GM18519 (cell line): ENCODE results near the gene PCDHGA6.
"Not testable (repeated sequence)": the region's sequence is repeated elsewhere in the genome, so short reads cannot be mapped to it uniquely, and the experiment has no call there.

Source experiments
- ATAC-seq: cut with Tn5 transposase; IDR thresholded peaks from one replicate; pipeline ENCODE4 v1.9.1; 2021; ENCODE audit warnings: mild to moderate bottlenecking, moderate library complexity; ENCODE audit not compliant: unreplicated experiment, low FRiP score

PCDHGA6 gene

DNA sequence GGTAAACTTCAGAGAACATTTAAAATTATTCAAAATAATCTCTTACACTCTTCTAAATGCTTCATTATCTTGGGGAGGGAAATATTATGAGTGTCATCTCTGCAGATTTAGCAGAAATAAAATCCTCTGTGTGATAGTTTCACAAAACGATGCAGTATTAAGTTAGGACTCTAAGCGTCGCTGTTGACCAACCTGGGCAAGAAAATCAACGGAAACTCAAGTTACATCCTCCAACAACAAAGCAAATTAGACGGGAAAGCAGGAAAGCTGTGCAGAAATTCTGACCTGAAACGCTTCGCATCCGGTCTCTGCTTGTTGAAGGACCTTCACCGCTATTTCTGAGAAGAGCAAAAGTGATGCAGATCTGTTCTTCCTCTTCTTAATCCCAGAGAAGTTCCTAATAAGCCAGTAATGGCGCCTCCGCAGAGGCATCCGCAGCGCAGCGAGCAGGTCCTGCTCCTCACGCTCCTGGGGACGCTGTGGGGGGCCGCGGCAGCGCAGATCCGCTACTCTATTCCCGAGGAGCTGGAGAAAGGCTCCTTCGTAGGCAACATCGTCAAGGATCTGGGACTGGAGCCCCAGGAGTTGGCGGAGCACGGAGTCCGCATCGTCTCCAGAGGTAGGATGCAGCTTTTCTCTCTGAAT lies at the start of gene PCDHGA6:
Gene PCDHGA6, plus strand, starts transcription at position 219 of the 645 bp plus-strand sequence. Its CDS starts 193 bp downstream, at position 412.
- no peak for ATAC-seq

DNA sequence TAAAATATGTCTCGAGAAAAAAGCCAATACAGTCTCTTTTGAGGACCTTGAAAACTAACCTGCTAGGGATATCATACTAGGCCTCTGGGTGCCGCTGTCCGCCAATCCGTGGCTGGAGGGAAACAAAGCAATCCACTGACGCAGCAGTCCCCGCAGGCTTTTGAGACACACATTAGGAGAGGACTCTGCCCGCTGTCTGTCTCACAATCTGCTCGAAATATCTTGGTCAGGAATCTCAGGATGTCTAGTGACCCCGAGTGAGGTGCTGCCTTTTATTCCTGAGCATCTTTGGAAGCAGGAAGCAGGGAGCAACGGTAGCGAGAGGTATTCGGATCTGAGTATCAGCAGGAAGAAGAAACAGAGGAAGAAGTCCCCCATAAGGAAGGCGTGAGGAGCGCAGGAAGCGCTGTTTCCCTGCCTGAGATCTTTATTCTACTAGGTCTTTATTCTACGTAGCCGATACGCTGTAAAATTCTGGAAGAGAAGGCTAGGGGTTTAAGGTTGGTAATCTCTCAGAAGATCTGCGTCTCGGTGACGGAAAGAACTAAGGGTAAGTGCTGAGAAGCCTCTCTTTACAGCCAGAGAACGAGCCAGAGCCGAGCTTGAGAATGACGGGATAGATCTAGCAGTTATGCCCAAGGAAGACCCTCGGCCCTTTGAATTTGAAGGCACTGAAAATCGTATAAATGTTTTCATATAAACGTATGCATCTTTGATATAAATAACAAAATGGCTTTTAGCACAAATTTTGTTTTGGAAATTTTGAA lies 47.4 kb upstream of the PCDHGA6 start:
- ATAC-seq, result peak; percentile 39

GRCh38 chr5:141328231-141328630 lies 45.5 kb upstream of the PCDHGA6 start:
- ATAC-seq, result no peak

GRCh38 chr5:141330299-141331080 lies 43.2 kb upstream of the PCDHGA6 start, which contains the start of gene PCDHGA1:
PCDHGA1 (plus strand) TSS chr5:141330514.
- ATAC-seq, result peak; percentile 53

DNA sequence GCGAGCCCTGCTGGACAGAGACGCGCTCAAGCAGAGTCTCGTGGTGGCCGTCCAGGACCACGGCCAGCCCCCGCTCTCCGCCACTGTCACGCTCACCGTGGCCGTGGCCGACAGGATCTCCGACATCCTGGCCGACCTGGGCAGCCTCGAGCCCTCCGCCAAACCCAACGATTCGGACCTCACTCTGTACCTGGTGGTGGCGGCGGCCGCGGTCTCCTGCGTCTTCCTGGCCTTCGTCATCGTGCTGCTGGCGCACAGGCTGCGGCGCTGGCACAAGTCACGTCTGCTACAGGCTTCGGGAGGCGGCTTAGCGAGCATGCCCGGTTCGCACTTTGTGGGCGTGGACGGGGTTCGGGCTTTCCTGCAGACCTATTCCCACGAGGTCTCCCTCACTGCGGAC lies 41.1 kb upstream of the PCDHGA6 start:
- ATAC-seq, result not testable (repeated sequence)

DNA sequence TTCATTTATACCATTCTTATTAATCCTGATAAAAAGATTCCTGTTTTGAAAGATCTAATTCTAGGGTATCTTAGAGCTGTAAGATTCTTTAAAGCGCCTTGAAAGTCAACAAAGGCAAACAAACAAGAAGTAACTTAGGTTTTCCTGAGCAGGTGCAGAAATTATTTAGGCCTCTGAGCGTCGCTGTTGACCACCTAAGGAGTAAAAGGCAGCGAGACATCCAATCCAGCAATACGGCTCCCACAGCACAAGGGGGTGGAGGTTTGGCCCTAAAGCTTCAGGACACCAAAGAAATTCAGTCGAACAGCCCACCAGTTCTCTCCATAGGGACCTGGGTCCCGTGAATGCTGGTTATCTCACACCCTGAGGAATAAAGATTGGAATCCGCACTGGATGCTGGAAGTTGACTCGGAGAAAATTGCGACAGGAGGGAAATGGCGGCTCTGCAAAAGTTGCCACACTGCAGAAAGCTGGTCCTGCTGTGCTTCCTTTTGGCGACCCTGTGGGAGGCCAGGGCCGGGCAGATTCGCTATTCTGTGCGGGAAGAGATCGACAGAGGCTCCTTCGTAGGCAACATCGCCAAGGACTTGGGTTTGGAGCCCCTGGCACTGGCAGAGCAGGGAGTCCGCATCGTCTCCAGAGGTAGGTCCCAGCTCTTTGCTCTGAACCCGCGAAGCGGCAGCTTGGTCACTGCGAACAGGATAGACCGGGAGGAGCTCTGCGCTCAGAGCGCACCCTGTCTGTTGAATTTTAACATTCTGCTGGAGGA lies 35.0 kb upstream of the PCDHGA6 start, which contains the start of gene PCDHGA2:
Gene PCDHGA2, plus strand, starts transcription at position 223 of the 769 bp plus-strand sequence.
- ATAC-seq, result no peak

DNA sequence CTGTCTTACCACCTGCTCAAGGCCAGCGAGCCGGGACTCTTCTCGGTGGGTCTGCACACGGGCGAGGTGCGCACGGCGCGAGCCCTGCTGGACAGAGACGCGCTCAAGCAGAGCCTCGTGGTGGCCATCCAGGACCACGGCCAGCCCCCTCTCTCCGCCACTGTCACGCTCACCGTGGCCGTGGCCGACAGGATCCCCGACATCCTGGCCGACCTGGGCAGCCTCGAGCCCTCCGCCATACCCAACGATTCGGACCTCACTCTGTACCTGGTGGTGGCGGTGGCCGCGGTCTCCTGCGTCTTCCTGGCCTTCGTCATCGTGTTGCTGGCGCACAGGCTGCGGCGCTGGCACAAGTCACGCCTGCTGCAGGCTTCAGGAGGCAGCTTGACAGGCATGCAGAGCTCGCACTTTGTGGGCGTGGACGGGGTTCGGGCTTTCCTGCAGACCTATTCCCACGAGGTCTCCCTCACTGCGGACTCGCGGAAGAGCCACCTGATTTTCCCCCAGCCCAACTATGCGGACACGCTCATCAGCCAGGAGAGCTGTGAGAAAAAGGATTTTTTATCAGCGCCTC lies 32.8 kb upstream of the PCDHGA6 start:
- not testable (repeated sequence) for ATAC-seq

DNA sequence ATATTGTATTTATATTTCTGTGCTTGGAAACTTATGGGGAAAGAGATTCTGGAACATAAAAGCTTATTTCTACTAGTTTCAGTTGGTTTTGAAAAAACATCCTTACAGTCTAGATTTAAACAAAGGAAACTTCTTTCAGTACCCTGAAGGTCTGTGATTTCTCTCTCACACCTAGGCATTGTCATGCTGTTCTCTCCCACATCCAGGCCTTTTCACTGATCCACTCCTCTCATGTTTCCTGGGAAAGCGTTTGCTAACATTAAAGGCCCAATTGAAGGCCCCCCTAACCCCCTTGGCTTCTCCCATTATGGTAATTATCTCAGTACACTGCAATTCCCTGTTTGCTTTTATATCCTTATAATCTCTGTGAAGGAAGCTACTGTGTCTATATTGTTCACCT lies 30.9 kb upstream of the PCDHGA6 start:
- ATAC-seq, result no peak

GRCh38 chr5:141343242-141343952 lies 30.3 kb upstream of the PCDHGA6 start, which contains the start of gene PCDHGA3:
PCDHGA3 (plus strand) TSS chr5:141343829; CDS start chr5:141344034, 205 bp downstream.
- ATAC-seq, result no peak

GRCh38 chr5:141343953-141344463 lies 29.7 kb upstream of the PCDHGA6 start:
- ATAC-seq, result no peak

- ATAC-seq, result no peak
Observed at GRCh38 chr5:141345327-141345726, 28.4 kb upstream of the PCDHGA6 start.

DNA sequence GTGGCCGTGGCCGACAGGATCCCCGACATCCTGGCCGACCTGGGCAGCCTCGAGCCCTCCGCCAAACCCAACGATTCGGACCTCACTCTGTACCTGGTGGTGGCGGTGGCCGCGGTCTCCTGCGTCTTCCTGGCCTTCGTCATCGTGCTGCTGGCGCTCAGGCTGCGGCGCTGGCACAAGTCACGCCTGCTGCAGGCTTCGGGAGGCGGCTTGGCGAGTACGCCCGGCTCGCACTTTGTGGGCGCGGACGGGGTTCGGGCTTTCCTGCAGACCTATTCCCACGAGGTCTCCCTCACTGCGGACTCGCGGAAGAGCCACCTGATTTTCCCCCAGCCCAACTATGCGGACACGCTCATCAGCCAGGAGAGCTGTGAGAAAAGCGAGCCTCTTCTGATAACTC lies 27.7 kb upstream of the PCDHGA6 start:
- not testable (repeated sequence) for ATAC-seq

- ATAC-seq, result peak; percentile 97
Observed at GRCh38 chr5:141349917-141350619, 23.6 kb upstream of the PCDHGA6 start, which contains the start of gene PCDHGB1. PCDHGB1 (plus strand) TSS chr5:141350099; CDS start chr5:141350261, 162 bp downstream.

DNA sequence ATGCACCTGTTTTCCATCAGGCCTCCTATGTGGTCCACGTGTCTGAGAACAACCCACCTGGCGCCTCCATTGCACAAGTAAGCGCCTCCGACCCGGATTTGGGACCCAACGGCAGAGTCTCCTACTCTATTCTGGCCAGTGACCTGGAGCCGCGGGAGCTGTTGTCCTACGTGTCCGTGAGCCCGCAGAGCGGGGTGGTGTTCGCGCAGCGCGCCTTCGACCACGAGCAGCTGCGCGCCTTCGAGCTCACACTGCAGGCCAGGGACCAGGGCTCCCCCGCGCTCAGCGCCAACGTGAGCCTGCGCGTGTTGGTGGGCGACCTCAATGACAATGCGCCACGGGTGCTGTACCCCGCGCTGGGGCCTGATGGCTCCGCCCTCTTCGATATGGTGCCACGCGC lies 22.1 kb upstream of the PCDHGA6 start:
- ATAC-seq, result no peak

- no peak for ATAC-seq
Observed at GRCh38 chr5:141354900-141355469, 18.7 kb upstream of the PCDHGA6 start, which contains the start of gene PCDHGA4. PCDHGA4 (plus strand) TSS chr5:141355021; CDS start chr5:141355108, 87 bp downstream.

- ATAC-seq, result no peak
Observed at GRCh38 chr5:141355641-141356040, 18.1 kb upstream of the PCDHGA6 start.

GRCh38 chr5:141356133-141356532 lies 17.6 kb upstream of the PCDHGA6 start:
- no peak for ATAC-seq

- no peak for ATAC-seq
Observed at GRCh38 chr5:141356950-141357349, 16.7 kb upstream of the PCDHGA6 start.
